Mesendoderm (in vitro differentiated cells): Measurements from ENCODE around the gene CLASP2.

Experiments
- DNase-seq: peaks from one replicate; pipeline ENCODE4 v3.0.0; 2013
- H2AK5ac ChIP-seq: 2 replicates; pipeline ENCODE4 v1.6.1; 2013; ENCODE audit warnings: low read length, inconsistent platforms
- H2BK120ac ChIP-seq: 2 replicates; pipeline ENCODE4 v1.6.1; 2013; ENCODE audit warnings: low read depth, mild to moderate bottlenecking, low read length, moderate library complexity, mixed read lengths
- H2BK15ac ChIP-seq: replicated peaks from 2 replicates; pipeline ENCODE4 v1.6.1; 2013; ENCODE audit warnings: low read depth, mild to moderate bottlenecking, moderate library complexity
- H2BK5ac ChIP-seq: 2 replicates; pipeline ENCODE4 v1.6.1; 2013; ENCODE audit warnings: low read length, inconsistent platforms
- H3K18ac ChIP-seq: 2 replicates; pipeline ENCODE4 v1.6.1; 2013; ENCODE audit warnings: mild to moderate bottlenecking, low read length, mixed read lengths
- H3K23ac ChIP-seq: one replicate; pipeline ENCODE4 v1.6.1; 2013; ENCODE audit warnings: low read length
- H3K27ac ChIP-seq: 2 replicates; pipeline ENCODE4 v1.5.1; 2013; ENCODE audit warnings: low read depth, mild to moderate bottlenecking, inconsistent platforms, low read length, moderate library complexity
- H3K27me3 ChIP-seq: 2 replicates; pipeline ENCODE4 v1.6.1; 2013; ENCODE audit warnings: low read length, control low read depth, mild to moderate bottlenecking, inconsistent platforms; ENCODE audit not compliant: insufficient read depth, poor library complexity
- H3K36me3 ChIP-seq: 2 replicates; pipeline ENCODE4 v1.6.1; 2013; ENCODE audit warnings: low read length, inconsistent platforms; ENCODE audit not compliant: control insufficient read depth, insufficient read depth
- H3K4ac ChIP-seq: one replicate; pipeline ENCODE4 v1.6.1; 2013; ENCODE audit warnings: low read depth, mild to moderate bottlenecking, low read length, moderate library complexity
- H3K4me1 ChIP-seq: 2 replicates; pipeline ENCODE4 v1.6.1; 2013; ENCODE audit warnings: low read depth, low read length, inconsistent platforms; ENCODE audit not compliant: control insufficient read depth
- H3K4me2 ChIP-seq: 2 replicates; pipeline ENCODE4 v1.6.1; 2013; ENCODE audit warnings: low read length
- H3K4me3 ChIP-seq: 2 replicates; pipeline ENCODE4 v1.5.1; 2013; ENCODE audit warnings: mild to moderate bottlenecking, low read length
- H3K56ac ChIP-seq: one replicate; pipeline ENCODE4 v1.6.1; 2013; ENCODE audit warnings: low read length
- H3K79me1 ChIP-seq: 2 replicates; pipeline ENCODE4 v1.6.1; 2013; ENCODE audit warnings: low read length, inconsistent platforms
- H3K79me2 ChIP-seq: 2 replicates; pipeline ENCODE4 v1.6.1; 2013; ENCODE audit warnings: mild to moderate bottlenecking, low read length; ENCODE audit not compliant: control insufficient read depth, insufficient read depth
- H3K9ac ChIP-seq: 2 replicates; pipeline ENCODE4 v1.6.1; 2013; ENCODE audit warnings: low read length, inconsistent platforms
- H4K5ac ChIP-seq: one replicate; pipeline ENCODE4 v1.6.1; 2013; ENCODE audit warnings: low read length
- H4K8ac ChIP-seq: one replicate; pipeline ENCODE4 v1.6.1; 2013; ENCODE audit warnings: low read depth, mild to moderate bottlenecking, control low read depth, low read length, moderate library complexity
- WGBS: extraction: QIAGEN DNeasy Blood & Tissue Kit; methylation state at CpG from one replicate; pipeline ENCODE4 v1.1.7; 2013; ENCODE audit warnings: low lambda C conversion rate, missing lambda C conversion rate; ENCODE audit not compliant: insufficient coverage; ENCODE audit errors: extremely low coverage; 5-methylcytosine and 5-hydroxymethylcytosine counted together

CLASP2 gene

DNA sequence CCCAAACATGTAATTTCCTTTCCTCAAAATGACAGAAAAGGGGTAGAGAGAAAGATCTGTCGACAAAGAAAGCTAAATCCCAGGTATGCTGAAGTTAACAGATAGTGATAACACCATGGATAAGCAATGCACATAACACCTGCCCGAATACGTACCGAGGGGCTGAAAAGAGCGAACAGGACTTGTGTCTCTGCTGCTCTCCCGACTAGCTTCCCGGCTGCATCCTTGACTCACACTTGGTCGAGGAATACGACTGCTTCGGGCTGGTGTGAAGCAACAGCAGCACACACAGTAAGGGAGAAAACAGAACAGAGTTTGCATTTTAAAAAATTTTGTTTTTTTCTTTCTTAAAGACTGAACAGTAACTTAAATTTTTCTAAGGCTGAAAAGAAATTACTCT is 136.4 kb downstream of the CLASP2 start:
- Histone ChIP-seq H3K79me1 (no peaks in the 10 kb centered on the region), H3K4me2 (no peak overlapping the region), H2AK5ac (no peak overlapping the region), H3K18ac (no peak overlapping the region), H4K8ac (no peak overlapping the region), H3K4me3 (no peak overlapping the region), H2BK15ac (no peak overlapping the region), H3K36me3 (no peaks in the 10 kb centered on the region), H3K4ac (no peak overlapping the region), H3K27me3 (no peaks in the 10 kb centered on the region), H2BK5ac (no peak overlapping the region), H3K4me1 (no peaks in the 10 kb centered on the region), H3K79me2 (no peaks in the 10 kb centered on the region), H2BK120ac (no peak overlapping the region), H3K56ac (no peak overlapping the region), H3K27ac (no peak overlapping the region), H3K9ac (no peak overlapping the region), H4K5ac (no peak overlapping the region), H3K23ac (no peak overlapping the region)
- peak; percentile 58 for DNase-seq
- WGBS = no CpG with 5 or more reads among the region's 10 CpGs

DNA sequence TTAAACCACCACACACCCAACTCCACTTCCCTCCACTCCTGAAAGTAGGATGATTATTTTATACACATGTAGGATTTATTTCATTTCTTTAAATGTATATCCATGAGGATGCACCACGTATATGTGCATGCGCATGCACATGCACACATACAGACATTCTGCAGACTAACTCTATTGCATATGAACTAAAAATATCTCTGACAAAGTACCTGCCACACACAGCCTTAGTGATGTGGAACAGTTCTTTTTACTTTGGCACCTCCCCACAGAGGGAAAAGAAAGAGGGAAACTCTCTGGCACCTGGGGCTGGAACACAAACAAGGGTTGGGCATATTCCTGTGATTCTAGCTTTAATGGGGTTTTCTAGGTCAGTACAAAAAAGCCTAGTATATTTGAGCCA is 138.2 kb downstream of the CLASP2 start:
- H2BK5ac ChIP-seq = no peak overlapping the region
- DNase-seq = no peak
- H3K18ac ChIP-seq = no peak overlapping the region
- no peaks in the 10 kb centered on the region for H3K79me2 ChIP-seq
- no peak overlapping the region for H2AK5ac ChIP-seq
- no peak overlapping the region for H3K23ac ChIP-seq
- H3K4ac ChIP-seq = no peak overlapping the region
- H3K4me2 ChIP-seq = no peak overlapping the region
- H3K4me3 ChIP-seq = no peak overlapping the region
- H3K36me3 ChIP-seq = no peaks in the 10 kb centered on the region
- no CpG with 5 or more reads among the region's 2 CpGs for WGBS
- H4K8ac ChIP-seq = no peak overlapping the region
- H4K5ac ChIP-seq = no peak overlapping the region
- H3K9ac ChIP-seq = no peak overlapping the region
- H2BK120ac ChIP-seq = no peak overlapping the region
- H3K56ac ChIP-seq = no peak overlapping the region
- H3K4me1 ChIP-seq = no peaks in the 10 kb centered on the region
- H2BK15ac ChIP-seq = no peak overlapping the region
- no peak overlapping the region for H3K27ac ChIP-seq
- no peaks in the 10 kb centered on the region for H3K79me1 ChIP-seq
- no peaks in the 10 kb centered on the region for H3K27me3 ChIP-seq

DNA sequence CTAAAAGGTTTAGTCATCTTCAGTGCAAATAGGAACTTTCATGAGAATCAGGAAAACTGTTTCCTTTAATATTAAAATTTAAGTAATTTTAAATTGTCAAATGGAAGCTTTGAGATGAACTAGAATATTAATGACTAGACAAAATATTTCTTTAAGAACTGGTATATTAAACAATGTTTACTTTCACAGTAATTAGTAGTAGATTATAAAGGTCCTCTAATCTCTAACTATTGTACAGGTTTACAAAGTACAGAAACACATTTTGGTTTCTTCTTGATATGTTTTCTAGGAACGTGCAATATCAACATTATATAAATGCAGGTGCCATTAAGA is 138.9 kb downstream of the CLASP2 start:
- Histone ChIP-seq H3K23ac (no peak overlapping the region), H3K36me3 (no peaks in the 10 kb centered on the region), H3K4me2 (no peak overlapping the region), H3K79me2 (no peaks in the 10 kb centered on the region), H3K79me1 (no peaks in the 10 kb centered on the region), H2AK5ac (no peak overlapping the region), H3K56ac (no peak overlapping the region), H3K18ac (no peak overlapping the region), H3K4ac (no peak overlapping the region), H2BK120ac (no peak overlapping the region), H3K9ac (no peak overlapping the region), H3K27ac (no peak overlapping the region), H3K4me3 (no peak overlapping the region), H4K5ac (no peak overlapping the region), H3K27me3 (no peaks in the 10 kb centered on the region), H4K8ac (no peak overlapping the region), H2BK5ac (no peak overlapping the region), H2BK15ac (no peak overlapping the region), H3K4me1 (no peaks in the 10 kb centered on the region)
- no CpG with 5 or more reads among the region's 1 CpG for WGBS
- DNase-seq = no peak

DNA sequence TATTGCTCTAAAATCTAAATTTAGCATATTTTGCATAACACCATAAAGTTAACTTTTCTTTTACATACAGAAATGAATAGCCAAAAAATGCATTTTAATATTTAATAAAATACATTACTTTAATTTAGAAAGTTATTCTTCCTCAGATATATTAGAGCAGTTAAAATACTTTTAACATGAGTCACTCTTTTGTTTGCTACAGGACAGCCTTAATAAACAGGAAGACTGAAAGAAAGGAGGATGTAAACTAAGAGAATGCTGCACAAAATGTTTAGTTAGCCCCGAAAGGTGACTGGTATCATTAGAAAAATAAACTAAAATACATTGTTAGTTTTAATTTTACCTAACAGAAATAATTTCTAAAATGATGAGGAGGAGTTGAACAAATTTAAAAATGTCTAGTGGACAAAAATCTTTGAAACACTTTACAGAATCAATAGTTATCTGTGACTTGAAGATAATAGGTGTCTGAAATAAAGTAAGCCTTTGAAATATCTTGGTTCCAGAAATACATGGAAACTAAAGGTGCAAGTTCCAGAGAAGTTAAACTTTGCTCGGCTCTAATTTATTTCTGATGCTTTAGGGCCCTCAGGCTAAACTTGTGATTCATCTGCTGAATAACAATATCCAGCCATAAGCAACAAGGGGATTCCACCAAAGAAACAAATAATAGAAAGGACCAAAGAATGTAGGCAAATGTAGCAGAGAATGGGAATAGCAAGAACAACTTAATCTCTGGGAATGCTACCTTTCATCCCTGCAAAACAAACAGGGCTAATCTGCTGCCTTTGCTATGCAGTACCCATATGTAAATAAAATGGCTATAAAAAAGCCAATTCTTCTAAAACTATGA is 139.5 kb downstream of the CLASP2 start:
- Histone ChIP-seq H3K27ac (no peak overlapping the region), H3K23ac (no peak overlapping the region), H3K4me1 (no peaks in the 10 kb centered on the region), H3K36me3 (no peaks in the 10 kb centered on the region), H3K56ac (no peak overlapping the region), H2AK5ac (no peak overlapping the region), H3K18ac (no peak overlapping the region), H3K4me3 (no peak overlapping the region), H3K27me3 (no peaks in the 10 kb centered on the region), H3K4ac (no peak overlapping the region), H2BK5ac (no peak overlapping the region), H2BK15ac (no peak overlapping the region), H4K5ac (no peak overlapping the region), H3K4me2 (no peak overlapping the region), H3K79me2 (no peaks in the 10 kb centered on the region), H4K8ac (no peak overlapping the region), H3K9ac (no peak overlapping the region), H2BK120ac (no peak overlapping the region), H3K79me1 (no peaks in the 10 kb centered on the region)
- WGBS = no CpG with 5 or more reads among the region's 2 CpGs
- DNase-seq = peak; percentile 33

DNA sequence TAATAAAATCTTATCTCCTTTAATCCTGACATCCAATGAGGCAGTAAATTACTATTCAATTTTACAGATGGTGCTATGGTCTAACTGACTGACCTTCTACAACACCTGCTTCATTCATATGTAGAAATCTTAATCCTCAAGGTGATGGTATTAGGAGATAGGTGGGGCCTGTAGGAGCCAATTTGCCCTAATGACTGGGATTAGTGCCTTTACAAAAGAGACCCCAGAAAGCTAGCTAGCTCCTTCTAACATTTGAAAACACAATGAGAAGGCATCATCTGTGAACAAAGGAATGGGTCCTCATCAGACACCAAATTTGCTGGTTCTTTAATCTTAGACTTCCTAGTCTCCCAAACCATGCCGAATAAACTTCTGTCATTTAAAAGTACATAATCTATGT is 140.5 kb downstream of the CLASP2 start:
- H3K56ac ChIP-seq = no peak overlapping the region
- H3K79me1 ChIP-seq = no peaks in the 10 kb centered on the region
- DNase-seq = peak; percentile 56
- no peak overlapping the region for H3K9ac ChIP-seq
- no peak overlapping the region for H3K23ac ChIP-seq
- H2BK15ac ChIP-seq = no peak overlapping the region
- H3K4me3 ChIP-seq = no peak overlapping the region
- no peak overlapping the region for H3K4me2 ChIP-seq
- no peak overlapping the region for H2AK5ac ChIP-seq
- H3K4me1 ChIP-seq = no peaks in the 10 kb centered on the region
- no CpG with 5 or more reads among the region's 1 CpG for WGBS
- no peak overlapping the region for H2BK120ac ChIP-seq
- H3K79me2 ChIP-seq = no peaks in the 10 kb centered on the region
- no peak overlapping the region for H3K27ac ChIP-seq
- H4K8ac ChIP-seq = no peak overlapping the region
- H2BK5ac ChIP-seq = no peak overlapping the region
- H3K27me3 ChIP-seq = no peaks in the 10 kb centered on the region
- H3K18ac ChIP-seq = no peak overlapping the region
- no peak overlapping the region for H4K5ac ChIP-seq
- H3K36me3 ChIP-seq = peaks cover 2% of the 10 kb centered on the region
- no peak overlapping the region for H3K4ac ChIP-seq

DNA sequence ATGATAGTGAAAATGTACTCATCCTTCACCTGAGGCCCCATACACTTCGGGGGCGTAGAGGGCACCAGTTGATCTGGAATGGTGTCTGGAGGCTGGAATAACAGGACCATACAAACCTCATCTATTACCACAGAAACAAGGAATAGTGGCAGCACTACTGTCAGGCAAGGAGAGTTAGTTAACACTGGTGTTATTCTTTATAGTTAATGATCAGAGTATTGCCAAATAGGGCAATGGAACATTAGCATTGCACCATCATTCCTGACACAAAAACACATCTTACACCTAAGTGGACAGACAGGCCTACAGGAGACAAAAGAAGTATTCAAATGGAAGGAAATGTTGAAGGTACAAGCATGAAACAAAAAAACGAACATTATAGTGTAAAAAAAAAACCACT is 140.9 kb downstream of the CLASP2 start:
- H2BK15ac ChIP-seq = no peak overlapping the region
- H3K79me1 ChIP-seq = no peaks in the 10 kb centered on the region
- H4K8ac ChIP-seq = no peak overlapping the region
- no peaks in the 10 kb centered on the region for H3K4me1 ChIP-seq
- H3K9ac ChIP-seq = no peak overlapping the region
- H3K4me3 ChIP-seq = no peak overlapping the region
- WGBS = no CpG with 5 or more reads among the region's 3 CpGs
- no peak overlapping the region for H3K23ac ChIP-seq
- H3K79me2 ChIP-seq = no peaks in the 10 kb centered on the region
- H2BK5ac ChIP-seq = no peak overlapping the region
- H3K27ac ChIP-seq = no peak overlapping the region
- H3K36me3 ChIP-seq = peaks cover 2% of the 10 kb centered on the region
- no peak overlapping the region for H3K4ac ChIP-seq
- no peak overlapping the region for H2BK120ac ChIP-seq
- H3K56ac ChIP-seq = no peak overlapping the region
- no peak overlapping the region for H3K4me2 ChIP-seq
- no peaks in the 10 kb centered on the region for H3K27me3 ChIP-seq
- no peak for DNase-seq
- no peak overlapping the region for H4K5ac ChIP-seq
- H3K18ac ChIP-seq = no peak overlapping the region
- H2AK5ac ChIP-seq = no peak overlapping the region
